EL (cell line): ENCODE measurements around the gene THOC1.

ENCODE experiments used
- DNase-seq: peaks from one replicate; pipeline ENCODE4 v3.0.0-alpha.2; 2016

THOC1 gene

DNA sequence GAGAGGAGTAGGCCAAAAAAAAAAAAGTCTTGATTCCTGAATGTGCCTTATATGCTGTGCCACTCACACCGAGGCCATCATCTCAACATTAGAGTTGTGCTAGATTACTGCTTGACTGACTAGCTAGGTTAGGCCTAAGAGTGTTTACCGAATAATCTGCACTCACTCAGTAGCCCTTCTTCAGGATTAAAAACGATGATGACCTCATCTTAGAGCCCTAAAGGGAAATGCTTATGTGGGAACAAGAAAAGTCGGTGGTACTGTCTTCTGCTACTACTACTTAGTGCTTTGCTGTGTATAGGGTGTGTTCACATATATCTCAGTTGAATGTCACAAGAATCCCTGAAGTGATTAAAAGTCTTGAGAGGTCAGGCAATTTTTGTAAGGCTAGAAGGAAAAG is 54.3 kb downstream of the THOC1 start:
- no peak for DNase-seq

DNA sequence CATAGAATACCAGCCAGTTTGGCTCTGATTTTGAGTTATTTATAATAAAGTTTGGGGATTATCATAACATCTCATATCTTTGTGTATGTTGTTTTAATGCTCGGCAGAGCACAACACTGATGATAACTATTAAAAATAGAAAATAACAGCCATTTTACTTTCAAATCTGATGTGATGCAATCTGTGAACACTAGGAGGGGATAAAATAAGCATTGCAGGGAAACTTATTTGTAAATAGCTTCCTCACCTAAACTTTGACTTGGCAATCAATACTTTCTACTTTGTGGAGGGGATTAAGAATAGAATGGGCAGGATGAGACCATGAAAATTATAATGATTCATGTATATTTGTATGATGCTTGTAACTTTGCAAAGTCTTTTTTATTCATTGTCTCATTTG is 55.1 kb downstream of the THOC1 start:
- no peak for DNase-seq

DNA sequence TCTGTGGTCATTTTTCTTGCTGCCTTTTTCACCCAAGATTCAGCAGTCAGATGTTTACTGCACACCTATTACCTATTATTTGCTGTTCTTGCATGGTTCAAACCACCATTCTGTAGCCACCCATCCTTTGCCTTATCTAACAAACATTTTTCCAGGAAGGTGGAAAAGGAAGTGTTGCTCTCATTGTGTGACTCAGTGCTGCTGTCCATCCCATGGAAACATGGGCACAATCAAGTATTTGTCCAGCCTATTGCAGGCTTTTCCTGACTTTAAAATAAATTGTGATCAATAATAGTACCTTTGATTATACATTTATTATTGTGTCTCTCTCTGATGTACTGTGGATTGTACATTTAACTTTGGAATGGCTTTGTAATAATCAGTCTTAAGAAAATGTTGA is 56.3 kb downstream of the THOC1 start:
- no peak for DNase-seq

DNA sequence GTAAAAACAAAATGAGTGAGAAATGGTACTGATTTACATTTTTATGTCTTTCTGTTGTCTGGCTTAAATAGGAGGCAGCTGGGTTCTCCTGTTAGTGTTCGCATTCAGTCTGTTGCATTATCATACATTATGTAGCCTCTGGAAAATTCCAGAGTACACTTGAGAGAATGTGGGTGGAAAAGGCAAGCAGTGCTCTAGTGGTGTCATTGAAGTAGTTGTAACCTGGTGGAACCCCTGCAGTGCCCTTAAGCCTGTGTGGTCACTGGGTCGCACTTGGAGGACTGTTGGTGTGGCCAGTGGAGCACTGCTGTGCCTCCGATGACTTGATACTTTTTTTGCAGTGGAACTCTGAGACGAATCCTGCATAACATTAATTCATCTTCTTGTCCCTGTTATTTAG is 57.1 kb downstream of the THOC1 start:
- no peak for DNase-seq

DNA sequence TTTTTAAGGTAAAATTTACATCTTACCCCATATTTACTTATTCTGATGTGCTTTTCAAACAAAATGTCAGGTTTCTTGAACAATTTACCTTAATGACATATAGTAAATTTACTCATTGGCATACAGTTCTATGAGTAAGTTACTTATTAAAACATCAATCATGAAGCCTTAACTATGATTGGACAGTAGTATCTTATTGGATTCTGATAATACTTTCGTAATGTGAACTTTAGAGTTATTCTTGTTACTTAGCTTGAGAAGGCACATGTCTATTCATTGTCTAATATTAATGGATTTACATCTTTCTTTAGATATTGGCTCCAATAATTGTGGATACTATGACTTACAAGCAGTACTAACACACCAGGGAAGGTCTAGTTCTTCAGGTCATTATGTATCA is 57.8 kb downstream of the THOC1 start:
- no peak for DNase-seq

DNA sequence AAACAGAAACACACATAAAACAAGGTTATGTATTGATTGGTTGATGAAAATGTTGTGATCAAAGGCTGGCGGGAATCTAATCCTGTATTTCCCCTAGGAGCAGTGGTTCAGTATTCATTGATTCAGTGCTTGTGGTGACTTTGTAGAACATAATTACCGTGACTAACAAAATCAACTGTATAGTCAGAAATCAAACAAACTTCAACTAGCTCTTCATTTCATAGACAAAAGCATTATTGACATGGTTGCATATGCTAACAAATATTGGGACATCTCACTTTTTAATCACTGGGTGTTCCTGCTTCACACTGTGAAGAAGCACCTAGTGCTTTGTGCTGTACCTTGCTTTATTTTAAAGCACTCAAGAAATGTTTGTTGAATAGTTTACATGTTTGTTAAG is 68.1 kb downstream of the THOC1 start:
- DNase-seq, result no peak

DNA sequence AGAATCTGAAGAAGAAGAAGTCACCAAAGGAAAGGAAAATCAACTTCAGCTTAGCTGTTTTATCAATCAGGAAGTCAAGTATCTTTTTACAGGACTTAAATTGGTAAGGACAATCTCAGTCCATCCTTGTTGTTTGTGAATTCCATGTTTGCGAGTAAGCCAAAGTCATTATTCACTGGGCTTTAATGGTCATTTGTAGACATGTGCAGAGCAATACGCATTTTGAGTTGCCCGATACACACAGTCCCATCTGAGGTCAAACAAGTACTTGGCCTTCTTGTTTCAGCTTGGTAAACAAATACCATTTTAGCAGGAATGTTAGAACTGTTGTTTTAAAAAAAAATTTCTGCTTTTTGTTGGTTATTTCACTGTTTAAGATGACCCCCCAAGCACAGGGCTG is 68.6 kb downstream of the THOC1 start:
- DNase-seq, result no peak

DNA sequence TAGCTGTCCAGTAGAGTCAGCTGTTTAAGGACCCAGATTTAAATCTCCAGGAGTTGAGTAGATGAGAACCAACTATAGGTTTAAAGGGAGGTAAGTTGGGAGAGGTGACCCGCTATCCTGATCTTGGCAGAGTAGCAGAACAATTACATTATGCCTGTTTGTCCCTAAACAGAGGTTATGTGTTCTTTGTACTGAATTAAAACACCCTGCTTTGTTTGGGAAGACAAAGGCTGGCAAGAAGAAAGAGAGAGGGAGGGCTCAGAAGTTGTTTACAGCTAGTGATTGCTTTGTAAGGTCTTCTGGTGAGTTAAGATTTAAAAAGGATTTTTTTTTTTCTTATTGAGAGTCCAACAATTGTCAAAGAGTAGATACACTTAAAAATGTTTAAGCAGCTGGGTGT is 72.2 kb downstream of the THOC1 start:
- no peak for DNase-seq

DNA sequence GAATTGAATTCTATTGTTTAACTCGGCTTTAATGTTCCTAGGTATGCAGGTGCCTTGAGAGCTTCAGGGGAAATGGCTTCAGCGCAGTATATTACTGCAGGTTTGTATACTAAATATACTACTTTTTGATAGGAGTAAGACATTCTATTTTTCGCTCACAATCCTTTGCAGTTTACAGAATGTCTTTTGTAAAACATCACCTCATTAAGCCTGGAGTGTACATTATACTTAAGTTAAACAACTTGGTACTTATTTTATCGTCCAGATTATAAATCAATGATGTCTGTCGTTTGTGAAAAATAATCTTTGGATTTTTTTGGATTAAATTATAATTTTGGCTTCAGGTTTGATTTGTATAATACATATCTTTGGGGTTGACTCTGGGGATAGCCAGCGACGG is 75.0 kb downstream of the THOC1 start:
- DNase-seq, result no peak

DNA sequence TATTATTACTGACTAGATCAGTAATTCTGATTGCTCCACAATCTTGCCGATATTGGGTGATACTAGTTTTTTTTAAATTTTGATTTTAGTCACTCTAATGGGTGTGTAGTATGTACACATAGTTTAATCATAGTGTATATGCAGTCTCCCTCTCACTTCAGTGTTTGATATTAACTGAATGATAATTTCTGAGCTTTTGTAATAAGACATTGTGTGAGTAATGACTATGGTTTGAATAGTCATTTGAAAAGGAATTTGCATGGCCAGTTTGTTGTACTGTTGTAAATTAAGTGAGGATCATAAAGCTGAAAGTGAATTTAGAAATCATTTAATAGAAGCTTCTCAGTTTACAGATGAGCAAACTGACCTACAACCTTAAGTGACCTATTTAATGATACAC is 76.1 kb downstream of the THOC1 start:
- DNase-seq, result no peak

DNA sequence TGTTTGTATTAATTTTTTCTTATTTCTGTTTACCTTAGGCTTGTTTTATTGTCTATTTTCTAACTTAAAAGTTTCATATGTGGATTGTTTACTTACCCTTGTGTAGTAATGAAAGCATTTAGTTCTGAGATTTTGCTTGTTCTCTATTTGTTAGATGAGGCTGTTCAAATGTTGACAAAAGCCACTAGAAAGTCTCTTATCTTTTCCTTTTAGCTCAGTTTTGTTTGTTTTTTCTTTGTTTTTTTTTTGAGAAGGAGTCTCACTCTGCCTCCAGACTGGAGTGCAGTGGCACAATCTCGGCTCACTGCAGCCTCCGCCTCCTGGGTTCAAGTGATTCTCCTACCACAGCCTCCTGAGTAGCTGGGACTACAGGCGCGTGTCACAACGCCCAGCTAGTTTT is 78.6 kb downstream of the THOC1 start:
- no peak for DNase-seq

DNA sequence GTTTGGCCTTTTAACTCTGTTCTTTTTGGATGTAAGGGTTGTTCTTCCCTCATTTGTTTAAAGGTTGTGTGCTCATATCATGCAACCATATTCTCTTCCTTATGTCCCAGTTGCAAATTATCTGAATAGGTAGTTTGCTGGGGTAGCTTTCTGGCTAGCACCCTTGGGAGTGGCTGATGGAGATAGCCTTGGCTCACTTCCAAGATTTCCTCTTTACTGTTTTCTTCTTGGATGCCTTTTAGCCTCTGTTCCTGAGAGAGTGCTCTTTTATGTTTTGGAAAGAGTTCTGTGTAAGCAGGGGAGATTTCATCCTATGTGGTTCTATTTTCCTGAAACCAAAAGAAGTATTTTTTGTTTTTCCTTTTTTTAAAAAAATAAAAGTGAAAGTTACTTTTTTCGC is 84.1 kb downstream of the THOC1 start:
- DNase-seq, result no peak

DNA sequence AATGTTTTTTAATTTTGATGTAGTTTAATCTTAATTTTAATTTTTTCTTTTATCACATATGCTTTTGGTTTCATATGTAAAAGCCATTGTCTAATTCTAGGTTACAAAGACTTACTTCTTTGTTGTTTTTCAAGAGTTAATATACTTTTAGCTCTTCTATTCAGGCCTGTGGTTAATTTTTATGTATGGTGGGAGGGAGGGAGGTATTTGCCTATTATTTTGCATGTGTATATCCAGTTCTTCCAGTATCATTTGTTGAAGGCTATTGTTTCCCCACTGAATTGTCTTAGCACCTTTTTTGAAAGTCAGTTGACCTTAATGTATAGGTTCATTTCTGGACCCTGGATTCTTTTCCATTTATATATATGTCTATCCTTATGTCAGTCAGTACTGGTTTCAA is 86.1 kb downstream of the THOC1 start:
- DNase-seq, result no peak

DNA sequence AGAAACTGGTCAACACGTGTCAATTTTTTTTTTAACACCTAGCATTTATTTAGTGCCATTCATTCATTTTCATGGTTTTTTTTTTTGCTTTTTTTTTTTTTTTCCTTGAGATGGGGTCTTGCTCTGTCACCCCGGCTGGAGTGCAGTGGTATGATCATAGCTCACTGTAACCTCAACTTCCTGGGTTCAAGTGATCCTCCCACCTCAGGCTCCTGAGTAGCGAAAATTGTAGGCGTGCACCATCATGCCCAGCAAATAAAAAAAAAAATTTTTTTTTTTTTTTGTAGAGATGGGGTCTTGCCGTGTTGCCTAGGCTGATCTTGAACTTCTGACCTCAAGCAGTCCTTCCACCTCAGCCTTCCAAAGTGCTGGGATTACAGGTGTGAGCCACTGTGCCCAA is 88.3 kb downstream of the THOC1 start:
- DNase-seq, result no peak

DNA sequence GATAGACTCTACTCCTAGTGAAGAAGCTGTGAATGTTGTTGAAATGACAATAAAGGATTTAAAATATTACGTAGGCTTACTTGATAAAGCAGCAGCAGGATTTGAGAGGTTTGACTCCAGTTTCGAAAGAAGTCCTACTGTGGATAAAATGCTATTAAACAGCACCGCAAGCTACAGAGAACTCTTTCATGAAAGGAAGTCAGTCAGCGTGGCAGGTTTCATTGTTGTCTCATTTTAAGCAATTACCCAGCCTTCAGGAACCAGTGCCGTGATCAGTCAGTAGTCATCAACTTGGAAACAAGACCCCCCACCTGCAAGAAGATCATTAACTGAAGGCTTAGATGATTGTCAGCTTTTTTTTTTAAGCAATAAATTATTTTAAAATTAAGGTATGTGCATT is 95.5 kb downstream of the THOC1 start:
- DNase-seq, result no peak
